CD14-positive monocyte (primary cell): ENCODE results near the gene TEN1. TPM values are rescaled to one million over a fixed set of nuclear protein-coding genes. Genes with fewer than 3 reads are reported as not detected.

ENCODE experiments used
- DNase-seq, 3 donors: peaks; one replicate each; pipeline ENCODE4 v3.0.0-alpha.2; 2011 to 2022
- H2AFZ ChIP-seq: 2 replicates; pipeline ENCODE4 v1.6.0; 2012; ENCODE audit warnings: mild to moderate bottlenecking, low read depth, low read length, inconsistent platforms; ENCODE audit not compliant: insufficient read depth, poor library complexity, severe bottlenecking
- H3K27ac ChIP-seq, 2 donors: 1 replicate in 1 of 2; 2 replicates in 1 of 2; pipeline ENCODE4 v1.5.1; 2012 to 2013; ENCODE audit warnings: low read length in 2 of 2, control low read depth in 1 of 2, inconsistent platforms in 1 of 2, low read depth in 1 of 2, mild to moderate bottlenecking in 1 of 2
- H3K27me3 ChIP-seq, 2 donors: one replicate each; pipeline versions ENCODE4 v1.6.0 to v1.6.1; 2011 to 2013; ENCODE audit warnings: low read length in 2 of 2; ENCODE audit not compliant: control insufficient read depth in 2 of 2, insufficient read depth in 2 of 2
- H3K36me3 ChIP-seq, 2 donors: replicated peaks in 1 of 2; 1 replicate in 1 of 2; 2 replicates in 1 of 2; pipeline versions ENCODE4 v1.5.1 to v1.6.1; 2012 to 2013; ENCODE audit warnings: low read length in 2 of 2, control low read depth in 1 of 2, inconsistent platforms in 1 of 2, mild to moderate bottlenecking in 1 of 2; ENCODE audit not compliant: insufficient read depth in 2 of 2, control insufficient read depth in 1 of 2
- H3K4me1 ChIP-seq, 2 donors: 1 replicate in 1 of 2; 2 replicates in 1 of 2; pipeline versions ENCODE4 v1.5.1 to v1.6.1; 2012 to 2013; ENCODE audit warnings: low read length in 2 of 2, control low read depth in 1 of 2, inconsistent platforms in 1 of 2, mild to moderate bottlenecking in 1 of 2, moderate library complexity in 1 of 2; ENCODE audit not compliant: insufficient read depth in 2 of 2, control insufficient read depth in 1 of 2
- H3K4me2 ChIP-seq: replicated peaks from 2 replicates; pipeline ENCODE3; 2012; ENCODE audit warnings: low read length, moderate library complexity, mild to moderate bottlenecking; ENCODE audit not compliant: poor library complexity, severe bottlenecking; ENCODE audit errors: extremely low read depth
- H3K4me3 ChIP-seq, 3 experiments: fragments of 200-600 bp in 1 of 3; sonication (generic) in 1 of 3; replicated peaks in 1 of 3; 1 replicate in 2 of 3; 2 replicates in 1 of 3; pipeline ENCODE4 v1.5.1; 2011 to 2013; ENCODE audit warnings: low read length in 3 of 3, mild to moderate bottlenecking in 3 of 3, control low read depth in 2 of 3, low read depth in 2 of 3, inconsistent platforms in 1 of 3, moderate library complexity in 1 of 3
- H3K79me2 ChIP-seq: 2 replicates; pipeline ENCODE4 v1.6.0; 2012; ENCODE audit warnings: mild to moderate bottlenecking, control low read depth, inconsistent platforms, low read length, moderate library complexity; ENCODE audit not compliant: insufficient read depth
- H3K9ac ChIP-seq: 2 replicates; pipeline ENCODE4 v1.6.0; 2017; ENCODE audit warnings: low read length, mild to moderate bottlenecking; ENCODE audit not compliant: insufficient read depth, poor library complexity, severe bottlenecking
- H3K9me3 ChIP-seq, 2 donors: replicated peaks in 1 of 2; 1 replicate in 1 of 2; 2 replicates in 1 of 2; pipeline versions ENCODE4 v1.5.1 to v1.6.1; 2012 to 2013; ENCODE audit warnings: low read length in 2 of 2, control low read depth in 1 of 2; ENCODE audit not compliant: control insufficient read depth in 1 of 2, insufficient read depth in 1 of 2
- H4K20me1 ChIP-seq: 2 replicates; pipeline ENCODE4 v1.6.0; 2012; ENCODE audit warnings: mild to moderate bottlenecking, low read length, control low read depth, moderate library complexity; ENCODE audit not compliant: insufficient read depth
- H3K27ac Mint-ChIP-seq, 7 donors: one replicate each; pipeline ENCODE4 v1.8.0; 2020; ENCODE audit warnings: mild to moderate bottlenecking in 7 of 7, mixed read lengths in 7 of 7, moderate library complexity in 6 of 7, inconsistent platforms in 2 of 7
- H3K27me3 Mint-ChIP-seq, 3 donors: one replicate each; pipeline ENCODE4 v1.8.0; 2021 to 2022; ENCODE audit warnings: low read depth in 3 of 3, mild to moderate bottlenecking in 3 of 3, mixed read lengths in 3 of 3, moderate library complexity in 3 of 3, inconsistent platforms in 1 of 3
- H3K36me3 Mint-ChIP-seq, 2 donors: one replicate each; pipeline ENCODE4 v1.8.0; 2020; ENCODE audit warnings: mixed read lengths in 2 of 2, inconsistent platforms in 1 of 2, mild to moderate bottlenecking in 1 of 2
- H3K4me1 Mint-ChIP-seq: one replicate; pipeline ENCODE4 v1.8.0; 2020; ENCODE audit warnings: mild to moderate bottlenecking, mixed read lengths
- H3K4me3 Mint-ChIP-seq, 2 donors: one replicate each; pipeline ENCODE4 v1.8.0; 2020; ENCODE audit warnings: mild to moderate bottlenecking in 2 of 2, mixed read lengths in 2 of 2, moderate library complexity in 1 of 2
- H3K9me3 Mint-ChIP-seq, 7 donors: one replicate each; pipeline ENCODE4 v1.8.0; 2020 to 2022; ENCODE audit warnings: mixed read lengths in 7 of 7, mild to moderate bottlenecking in 6 of 7, moderate library complexity in 6 of 7, inconsistent platforms in 2 of 7
- CTCF ChIP-seq: fragments of 200-600 bp; IDR thresholded peaks from one replicate; pipeline ENCODE4 v1.8.0; 2022; ENCODE audit warnings: antibody characterized with exemption, mild to moderate bottlenecking
- WGBS: methylation state at CpG from one replicate; pipeline ENCODE4 v1.1.5; 2013; ENCODE audit warnings: missing lambda C conversion rate; ENCODE audit not compliant: insufficient coverage; 5-methylcytosine and 5-hydroxymethylcytosine counted together
- intact Hi-C, 2 donors: fragments of 100-400 bp; cut with micrococcal nuclease; formaldehyde crosslinking; loops; one replicate each; pipeline versions ENCODE4 v1.15.0 to v1.15.1; 2023
- polyA plus RNA-seq, 3 donors: library from polyadenylated mRNA; depleted of rRNA in 1 of 3; unstranded in 2 of 3; stranded (reverse) in 1 of 3; fragments of 300-500 nt in 2 of 3; fragments of >200 nt in 1 of 3; fragmentation: Illumina TruSeq in 2 of 3; gene quantifications; 1 replicate in 2 of 3; 2 replicates in 1 of 3; pipeline ENCODE4 v1.2.3, GENCODE V29; 2012 to 2021

Gene TEN1
- polyA plus RNA-seq, 3 donors, result 22.4 to 37.2 (median 31.3) TPM

- H3K36me3 Mint-ChIP-seq, result no peaks in the 10 kb centered on the region
- no peaks in the 10 kb centered on the region for H3K36me3 ChIP-seq
- H4K20me1 ChIP-seq, result no peaks in the 10 kb centered on the region
- peak overlapping the region in 1 of 7 donors; percentile 62 for H3K27ac Mint-ChIP-seq
- WGBS, result 95% methylated on average over 25 of the region's 28 CpGs
- no peak overlapping the region for H3K9ac ChIP-seq
- no peak overlapping the region for H2AFZ ChIP-seq
- H3K27ac ChIP-seq, result no peak overlapping the region
- no peaks in the 10 kb centered on the region for H3K9me3 Mint-ChIP-seq
- no peaks in the 10 kb centered on the region for H3K4me1 ChIP-seq
- H3K27me3 ChIP-seq, result no peaks in the 10 kb centered on the region
- no peaks in the 10 kb centered on the region for H3K79me2 ChIP-seq
- no peaks in the 10 kb centered on the region for H3K9me3 ChIP-seq
- no peak overlapping the region for H3K4me3 Mint-ChIP-seq
- no peak overlapping the region for H3K4me3 ChIP-seq
- TF ChIP-seq CTCF, result no peak
- intact Hi-C loops, result no loop called here
- H3K4me2 ChIP-seq, result no peak overlapping the region
- peaks cover 7% of the 10 kb centered on the region for H3K4me1 Mint-ChIP-seq
- no peak for DNase-seq
- H3K27me3 Mint-ChIP-seq, result peaks cover 0 to 29% (median 5%) of the 10 kb centered on the region in 3 donors
These were observed 44.2 kb downstream of the TEN1 start for GRCh38 chr17:76022973-76023899.

GRCh38 chr17:76023900-76024237 is 44.8 kb downstream of the TEN1 start:
- H3K9me3 ChIP-seq, result no peaks in the 10 kb centered on the region
- no peaks in the 10 kb centered on the region for H3K4me1 ChIP-seq
- no peak overlapping the region for H3K4me3 Mint-ChIP-seq
- no peaks in the 10 kb centered on the region for H3K36me3 ChIP-seq
- WGBS, result 100% methylated on average over 2 of the region's 9 CpGs
- peaks cover 7% of the 10 kb centered on the region for H3K4me1 Mint-ChIP-seq
- H3K4me2 ChIP-seq, result no peak overlapping the region
- no peak overlapping the region for H2AFZ ChIP-seq
- H3K4me3 ChIP-seq, result no peak overlapping the region
- no peaks in the 10 kb centered on the region for H3K36me3 Mint-ChIP-seq
- no peaks in the 10 kb centered on the region for H3K79me2 ChIP-seq
- no peak for DNase-seq
- H3K9ac ChIP-seq, result no peak overlapping the region
- intact Hi-C loops, result no loop called here
- H4K20me1 ChIP-seq, result no peaks in the 10 kb centered on the region
- TF ChIP-seq CTCF, result no peak
- H3K27ac Mint-ChIP-seq, result no peak overlapping the region
- no peak overlapping the region for H3K27ac ChIP-seq
- H3K27me3 Mint-ChIP-seq, result peaks cover under 1 to 29% (median 5%) of the 10 kb centered on the region in 3 donors
- H3K9me3 Mint-ChIP-seq, result peaks cover 0 to 2% (median 0%) of the 10 kb centered on the region in 7 donors
- H3K27me3 ChIP-seq, result no peaks in the 10 kb centered on the region
